Thoracic aorta (tissue), 2 donors: ENCODE data around the gene LARP4. TPM values are rescaled to one million over a fixed set of nuclear protein-coding genes. Genes with fewer than 3 reads are reported as not detected.

Source experiments
- ATAC-seq: fragments of 150-250 bp; one replicate; pipeline ENCODE4 v1.8.0; 2017; ENCODE audit warnings: low read depth; ENCODE audit not compliant: insufficient number of reproducible peaks, low FRiP score
- DNase-seq: peaks from one replicate; pipeline ENCODE4 v3.0.0-alpha.2; 2020; ENCODE audit warnings: low spot score
- H3K27ac ChIP-seq, 2 donors: fragments of 200-600 bp; sonication (generic); 1 replicate in 1 of 2; 2 replicates in 1 of 2; pipeline ENCODE4 v1.5.1; 2016; ENCODE audit warnings: mild to moderate bottlenecking in 2 of 2, moderate library complexity in 2 of 2
- H3K27me3 ChIP-seq: fragments of 200-600 bp; sonication (generic); replicated peaks from 2 replicates; pipeline ENCODE4 v1.6.0; 2016; ENCODE audit warnings: mild to moderate bottlenecking; ENCODE audit not compliant: insufficient read depth
- H3K36me3 ChIP-seq: fragments of 200-600 bp; sonication (generic); one replicate; pipeline ENCODE4 v1.5.1; 2016
- H3K4me1 ChIP-seq, 2 donors: fragments of 200-600 bp; sonication (generic); 1 replicate in 1 of 2; 2 replicates in 1 of 2; pipeline versions ENCODE4 v1.5.1 to v1.6.0; 2016; ENCODE audit warnings: low read depth in 2 of 2, mild to moderate bottlenecking in 1 of 2; ENCODE audit not compliant: control insufficient read depth in 1 of 2
- H3K4me3 ChIP-seq: fragments of 200-600 bp; sonication (generic); 2 replicates; pipeline ENCODE4 v1.5.1; 2016; ENCODE audit warnings: mild to moderate bottlenecking
- H3K9me3 ChIP-seq: fragments of 200-600 bp; sonication (generic); 2 replicates; pipeline ENCODE4 v1.5.1; 2016
- total RNA-seq, 2 donors: library from RNA; depleted of rRNA; stranded (reverse); fragments of >200 nt; gene quantifications; one replicate each; pipeline versions ENCODE4 v1.1.0 to v1.2.3, GENCODE V29; 2016
- TF ChIP-seq, protein P1 (sequence below): fragments of 200-600 bp; sonication (generic); IDR thresholded peaks from one replicate; pipeline ENCODE4 v1.5.1; 2019; ENCODE audit warnings: antibody characterized with exemption

LARP4 gene
- total RNA-seq, 2 donors from 2014 or later, result 13.1 to 73.5 TPM

- DNase-seq, result peak; percentile 86
- H3K9me3 ChIP-seq, result no peaks in the 10 kb centered on the region
- ATAC-seq, result peak; percentile 66
- H3K27ac ChIP-seq, result peak within 1 kb of the TSS; percentile 89 to 93
- no peaks in the 10 kb centered on the region for H3K36me3 ChIP-seq
- TF ChIP-seq, protein P1, sequence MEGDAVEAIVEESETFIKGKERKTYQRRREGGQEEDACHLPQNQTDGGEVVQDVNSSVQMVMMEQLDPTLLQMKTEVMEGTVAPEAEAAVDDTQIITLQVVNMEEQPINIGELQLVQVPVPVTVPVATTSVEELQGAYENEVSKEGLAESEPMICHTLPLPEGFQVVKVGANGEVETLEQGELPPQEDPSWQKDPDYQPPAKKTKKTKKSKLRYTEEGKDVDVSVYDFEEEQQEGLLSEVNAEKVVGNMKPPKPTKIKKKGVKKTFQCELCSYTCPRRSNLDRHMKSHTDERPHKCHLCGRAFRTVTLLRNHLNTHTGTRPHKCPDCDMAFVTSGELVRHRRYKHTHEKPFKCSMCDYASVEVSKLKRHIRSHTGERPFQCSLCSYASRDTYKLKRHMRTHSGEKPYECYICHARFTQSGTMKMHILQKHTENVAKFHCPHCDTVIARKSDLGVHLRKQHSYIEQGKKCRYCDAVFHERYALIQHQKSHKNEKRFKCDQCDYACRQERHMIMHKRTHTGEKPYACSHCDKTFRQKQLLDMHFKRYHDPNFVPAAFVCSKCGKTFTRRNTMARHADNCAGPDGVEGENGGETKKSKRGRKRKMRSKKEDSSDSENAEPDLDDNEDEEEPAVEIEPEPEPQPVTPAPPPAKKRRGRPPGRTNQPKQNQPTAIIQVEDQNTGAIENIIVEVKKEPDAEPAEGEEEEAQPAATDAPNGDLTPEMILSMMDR, result peak; percentile 96
- no peaks in the 10 kb centered on the region for H3K27me3 ChIP-seq
- peaks cover 16 to 37% of the 10 kb centered on the region in 2 donors for H3K4me1 ChIP-seq
- peak within 1 kb of the TSS; percentile 97 for H3K4me3 ChIP-seq
These were observed 104.4 kb downstream of the LARP4 start, which contains the start of gene DIP2B for GRCh38 chr12:50504798-50505674. TSS of gene DIP2B (plus strand) at chr12:50504985. CDS start at chr12:50505141, 156 bp downstream.

- H3K27me3 ChIP-seq, result no peaks in the 10 kb centered on the region
- DNase-seq (no peak), ATAC-seq (no peak)
- TF ChIP-seq, protein P1, result no peak
- no peaks in the 10 kb centered on the region for H3K36me3 ChIP-seq
- no peaks in the 10 kb centered on the region for H3K9me3 ChIP-seq
- peaks cover 16 to 37% of the 10 kb centered on the region in 2 donors for H3K4me1 ChIP-seq
- peak overlapping the region; percentile 97 for H3K4me3 ChIP-seq
- H3K27ac ChIP-seq, result peak overlapping the region; percentile 89 to 93
These were observed 105.2 kb downstream of the LARP4 start for GRCh38 chr12:50505675-50506530.

- Histone ChIP-seq H3K9me3 (no peaks in the 10 kb centered on the region), H3K4me1 (peaks cover 16 to 37% of the 10 kb centered on the region in 2 donors), H3K27me3 (no peaks in the 10 kb centered on the region), H3K36me3 (no peaks in the 10 kb centered on the region), H3K27ac (no peak overlapping the region), H3K4me3 (peak overlapping the region; percentile 97)
- ATAC-seq (no peak), DNase-seq (no peak)
- TF ChIP-seq, protein P1, result no peak
These were observed 106.2 kb downstream of the LARP4 start for GRCh38 chr12:50506753-50507473.

DNA sequence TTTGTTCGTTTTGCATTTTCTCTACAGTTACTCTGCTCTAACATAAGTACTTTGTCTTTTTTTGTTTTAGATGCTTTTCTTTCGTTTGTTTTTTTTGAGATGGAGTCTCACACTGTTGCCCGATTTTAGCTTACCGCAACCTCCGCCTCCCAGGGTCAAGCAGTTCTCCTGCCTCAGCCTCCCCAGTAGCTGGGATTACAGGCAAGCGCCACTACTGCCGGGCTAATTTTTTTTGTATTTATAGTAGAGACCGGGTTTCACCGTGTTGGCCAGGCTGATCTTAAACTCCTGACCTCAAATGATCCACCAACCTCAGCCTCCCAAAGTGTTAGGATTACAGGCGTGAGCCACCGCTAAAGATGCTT, 106.8 kb downstream of the LARP4 start:
- H3K27me3 ChIP-seq, result no peaks in the 10 kb centered on the region
- TF ChIP-seq, protein P1, result no peak
- ATAC-seq (no peak), DNase-seq (no peak)
- peaks cover 16 to 37% of the 10 kb centered on the region in 2 donors for H3K4me1 ChIP-seq
- no peaks in the 10 kb centered on the region for H3K36me3 ChIP-seq
- no peak overlapping the region for H3K4me3 ChIP-seq
- no peaks in the 10 kb centered on the region for H3K9me3 ChIP-seq
- H3K27ac ChIP-seq, result no peak overlapping the region
